A673 (cell line): Measurements from ENCODE around the gene LINGO1. TPM values are rescaled to one million over a fixed set of nuclear protein-coding genes. Genes with fewer than 3 reads are reported as not detected.
A peak's percentile ranks its signal among the peaks of the same experiment; 100 is the strongest.

Experiments
- BruUV-seq: library from RNA; stranded (reverse); fragments of 400-500 nt; replicated peaks from 2 replicates; lab custom pipeline; 2021; lab: Mats Ljungman, UMichigan
- CTCF ChIA-PET: fragments of 300-600 bp; sonication (Branson Sonifier 250); formaldehyde crosslinking; loops from one replicate; lab custom pipeline; 2022; ENCODE audit warnings: antibody characterized with exemption; lab: Charles Lee
- POLR2A ChIA-PET: fragments of 300-600 bp; sonication (Branson Sonifier 250); formaldehyde crosslinking; loops from one replicate; lab custom pipeline; 2022; ENCODE audit warnings: antibody characterized with exemption; ENCODE audit not compliant: low non-redundant PET; lab: Charles Lee
- DNase-seq: peaks from one replicate; pipeline ENCODE4 v3.0.0-alpha.2; 2015; ENCODE audit warnings: low spot score
- H3K27ac ChIP-seq: fragments of 200-600 bp; sonication (generic); 2 replicates; pipeline ENCODE4 v1.5.1; 2016; ENCODE audit warnings: mixed run types, low read depth, mild to moderate bottlenecking, mixed read lengths, antibody characterized with exemption, low read length; ENCODE audit not compliant: poor library complexity, severe bottlenecking
- H3K27me3 ChIP-seq: fragments of 200-600 bp; sonication (generic); replicated peaks from 2 replicates; pipeline ENCODE4 v1.6.1; 2017; ENCODE audit warnings: mixed run types, low read depth, mild to moderate bottlenecking, mixed read lengths, antibody characterized with exemption, low read length; ENCODE audit not compliant: insufficient read depth, poor library complexity
- H3K36me3 ChIP-seq: fragments of 200-600 bp; sonication (generic); 2 replicates; pipeline ENCODE4 v1.6.1; 2016; ENCODE audit warnings: mixed run types, mild to moderate bottlenecking, mixed read lengths, antibody characterized with exemption, low read length; ENCODE audit not compliant: insufficient read depth, poor library complexity, severe bottlenecking
- H3K4me1 ChIP-seq: fragments of 200-600 bp; sonication (generic); 2 replicates; pipeline ENCODE4 v1.6.1; 2017; ENCODE audit warnings: mixed run types, mild to moderate bottlenecking, mixed read lengths, antibody characterized with exemption, low read length; ENCODE audit not compliant: insufficient read depth, poor library complexity, severe bottlenecking
- H3K4me3 ChIP-seq: fragments of 200-600 bp; sonication (generic); 2 replicates; pipeline ENCODE4 v1.5.1; 2016; ENCODE audit warnings: low read depth, mixed run types, mild to moderate bottlenecking, mixed read lengths, low read length; ENCODE audit not compliant: poor library complexity, severe bottlenecking
- H3K9me3 ChIP-seq: fragments of 200-600 bp; sonication (generic); 2 replicates; pipeline ENCODE4 v1.6.1; 2016; ENCODE audit warnings: mixed run types, low read depth, mild to moderate bottlenecking, mixed read lengths, antibody characterized with exemption, low read length; ENCODE audit not compliant: poor library complexity, severe bottlenecking
- EZH2 ChIP-seq: fragments of 200-600 bp; sonication (generic); IDR thresholded peaks from 2 replicates; pipeline ENCODE4 v1.6.1; 2017; ENCODE audit warnings: borderline replicate concordance, low read depth, mild to moderate bottlenecking, mixed read lengths, antibody characterized with exemption, low read length; ENCODE audit not compliant: poor library complexity, severe bottlenecking
- intact Hi-C: fragments of 100-400 bp; cut with micrococcal nuclease; formaldehyde crosslinking; loops from one replicate; pipeline ENCODE4 v1.10.0; 2022; ENCODE audit not compliant: unreplicated experiment
- total RNA-seq: library from RNA; stranded (reverse); gene quantifications from 2 replicates; pipeline ENCODE4 v1.2.3, GENCODE V29; 2021
- TF ChIP-seq, protein P1 (sequence below): fragments of 300-800, 200-600 bp; sonication (generic); conservative IDR thresholded peaks from 2 replicates; pipeline ENCODE4 v1.5.1; 2017; ENCODE audit warnings: low read depth, mild to moderate bottlenecking, antibody characterized with exemption, low read length, moderate library complexity, mixed read lengths

Gene LINGO1
- total RNA-seq, 1 experiment from 2014 or later, result 93.7 TPM

DNA sequence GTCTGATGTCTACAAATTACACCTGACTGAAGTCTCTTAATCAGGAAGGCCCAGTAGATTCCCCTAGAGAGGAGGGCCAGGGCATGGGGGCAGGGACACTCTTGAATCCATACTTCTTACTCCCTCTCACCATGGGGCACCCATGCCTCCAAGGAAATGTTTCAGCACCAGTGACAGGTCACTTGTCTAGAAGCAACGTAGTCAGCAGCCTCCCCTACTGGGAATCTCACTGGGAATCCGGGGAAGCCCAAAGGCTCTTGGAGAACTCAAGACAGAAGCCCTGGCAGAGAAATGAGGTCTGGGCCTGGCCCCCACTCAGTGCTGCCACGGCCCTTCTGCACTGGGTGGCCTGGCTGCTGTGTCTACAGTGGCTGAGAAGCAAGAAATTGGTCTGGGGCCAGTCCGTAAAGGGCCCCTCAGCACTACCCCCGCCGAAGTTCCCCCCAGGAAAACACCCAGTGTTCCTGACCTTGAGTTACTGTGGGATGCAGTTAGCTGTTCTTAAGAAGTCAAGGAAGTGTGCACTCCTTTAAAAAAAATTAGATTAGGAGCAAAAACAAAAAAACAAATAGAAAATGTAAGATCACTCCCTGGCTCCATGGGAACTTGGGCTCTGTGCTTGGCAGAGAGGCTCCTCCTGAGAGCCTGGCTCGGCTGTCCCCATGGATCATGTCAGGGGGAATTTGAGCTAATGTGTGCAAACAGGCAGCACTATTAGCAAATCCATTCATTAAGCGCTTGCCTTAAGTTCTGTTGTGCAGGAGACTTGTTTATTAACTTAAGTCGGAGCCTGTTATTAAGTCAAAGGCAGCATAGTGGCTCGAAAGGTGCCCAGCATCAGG is 5.4 kb upstream of the LINGO1 start:
- no peaks in the 10 kb centered on the region for H3K9me3 ChIP-seq
- ChIA-PET POLR2A (no interaction called here), CTCF (interaction anchor here (0.7 kb wide), 2 partner anchors 96 to 154 kb away, joined by 3 read pairs; no protein-coding TSS in a partner anchor)
- TF ChIP-seq, protein P1, sequence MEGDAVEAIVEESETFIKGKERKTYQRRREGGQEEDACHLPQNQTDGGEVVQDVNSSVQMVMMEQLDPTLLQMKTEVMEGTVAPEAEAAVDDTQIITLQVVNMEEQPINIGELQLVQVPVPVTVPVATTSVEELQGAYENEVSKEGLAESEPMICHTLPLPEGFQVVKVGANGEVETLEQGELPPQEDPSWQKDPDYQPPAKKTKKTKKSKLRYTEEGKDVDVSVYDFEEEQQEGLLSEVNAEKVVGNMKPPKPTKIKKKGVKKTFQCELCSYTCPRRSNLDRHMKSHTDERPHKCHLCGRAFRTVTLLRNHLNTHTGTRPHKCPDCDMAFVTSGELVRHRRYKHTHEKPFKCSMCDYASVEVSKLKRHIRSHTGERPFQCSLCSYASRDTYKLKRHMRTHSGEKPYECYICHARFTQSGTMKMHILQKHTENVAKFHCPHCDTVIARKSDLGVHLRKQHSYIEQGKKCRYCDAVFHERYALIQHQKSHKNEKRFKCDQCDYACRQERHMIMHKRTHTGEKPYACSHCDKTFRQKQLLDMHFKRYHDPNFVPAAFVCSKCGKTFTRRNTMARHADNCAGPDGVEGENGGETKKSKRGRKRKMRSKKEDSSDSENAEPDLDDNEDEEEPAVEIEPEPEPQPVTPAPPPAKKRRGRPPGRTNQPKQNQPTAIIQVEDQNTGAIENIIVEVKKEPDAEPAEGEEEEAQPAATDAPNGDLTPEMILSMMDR, result no peak
- no peak for TF ChIP-seq EZH2
- no peaks in the 10 kb centered on the region for H3K36me3 ChIP-seq
- no peak overlapping the region for H3K27ac ChIP-seq
- no peak overlapping the region for H3K4me3 ChIP-seq
- H3K4me1 ChIP-seq, result peaks cover 14% of the 10 kb centered on the region
- H3K27me3 ChIP-seq, result no peaks in the 10 kb centered on the region
- intact Hi-C loops, result no loop called here
- DNase-seq, result no peak
- BruUV-seq, result no TSS peak

DNA sequence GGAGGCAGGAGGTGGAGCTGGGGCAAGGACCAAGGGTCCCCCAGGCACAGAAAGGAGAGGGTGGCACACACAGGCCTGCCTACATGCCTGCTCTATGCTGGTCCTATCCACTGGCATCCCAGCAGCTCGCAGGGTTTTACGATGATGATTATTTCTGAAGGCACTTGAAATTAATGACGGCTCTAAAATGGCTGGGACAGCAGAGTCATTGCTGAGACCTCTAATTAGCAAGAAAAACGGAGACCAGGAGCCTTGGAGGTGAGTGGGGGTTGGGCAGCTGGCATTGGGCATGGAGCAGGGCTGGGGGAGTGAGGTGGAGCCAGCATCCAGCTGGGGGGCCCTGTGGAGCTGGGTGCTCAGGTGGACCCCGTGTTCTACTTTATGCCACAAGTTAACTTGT is 3.5 kb upstream of the LINGO1 start:
- TF ChIP-seq, protein P1, result no peak
- no peak for TF ChIP-seq EZH2
- Histone ChIP-seq H3K27me3 (no peaks in the 10 kb centered on the region), H3K4me1 (peaks cover 18% of the 10 kb centered on the region), H3K36me3 (no peaks in the 10 kb centered on the region), H3K4me3 (no peak overlapping the region), H3K27ac (no peak overlapping the region), H3K9me3 (no peaks in the 10 kb centered on the region)
- POLR2A ChIA-PET, result no interaction called here
- CTCF ChIA-PET, result no interaction called here
- intact Hi-C loops, result no loop called here
- no peak for DNase-seq
- BruUV-seq, result no TSS peak

DNA sequence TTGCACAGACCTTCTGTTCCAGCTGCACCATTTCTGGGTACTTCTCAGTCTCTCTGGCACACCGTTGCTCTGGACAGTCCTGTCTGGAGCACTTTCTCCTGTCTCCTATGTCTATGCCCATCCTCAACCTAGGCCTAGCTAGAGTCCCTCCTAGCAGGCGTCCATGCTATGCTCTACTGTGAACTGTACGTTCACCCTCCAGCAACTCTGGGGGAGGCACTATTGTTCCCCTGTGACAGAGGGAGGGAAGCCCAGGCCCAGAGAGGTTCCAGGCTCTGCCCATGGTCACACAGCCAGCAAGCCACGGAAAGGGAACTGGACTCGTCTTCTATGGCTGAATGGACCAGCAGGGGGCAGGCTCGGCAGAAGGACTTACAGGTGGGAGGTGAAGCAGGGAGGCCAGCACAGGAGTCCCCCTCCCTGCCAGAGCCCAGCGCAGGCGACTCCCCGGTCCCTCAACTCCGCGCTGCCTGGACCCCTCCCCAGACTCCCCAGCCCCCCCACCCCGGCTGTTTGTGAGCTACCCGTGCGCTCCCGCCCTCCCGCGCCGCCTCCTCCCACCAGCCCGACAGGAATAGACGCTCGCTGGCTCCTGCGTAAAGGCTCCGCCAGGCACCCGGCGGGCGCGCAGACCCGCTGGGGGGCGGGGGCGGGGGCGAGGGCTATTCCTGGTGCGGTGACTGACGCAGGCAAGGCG is 1.7 kb upstream of the LINGO1 start:
- no peaks in the 10 kb centered on the region for H3K36me3 ChIP-seq
- no peaks in the 10 kb centered on the region for H3K27me3 ChIP-seq
- DNase-seq, result peak; percentile 83
- POLR2A ChIA-PET, result no interaction called here
- no peaks in the 10 kb centered on the region for H3K9me3 ChIP-seq
- H3K27ac ChIP-seq, result no peak overlapping the region
- CTCF ChIA-PET, result interaction anchor here (0.5 to 2.0 kb wide), 9 partner anchors 8 to 516 kb away, joined by 3 to 18 read pairs (median 4); no protein-coding TSS in a partner anchor
- TF ChIP-seq, protein P1, result peak; percentile 72
- no peak for TF ChIP-seq EZH2
- intact Hi-C loops, result loop anchor here (2.0 to 5.0 kb wide), 2 partner anchors 240 to 517 kb away; no protein-coding TSS in a partner anchor
- no TSS peak for BruUV-seq
- peaks cover 34% of the 10 kb centered on the region for H3K4me1 ChIP-seq
- peak overlapping the region; percentile 68 for H3K4me3 ChIP-seq
